ENCODE data around the gene BICD1.
"Not testable (repeated sequence)": the region's sequence is repeated elsewhere in the genome, so short reads cannot be mapped to it uniquely, and the experiment has no call there.

The BICD1 gene

DNA sequence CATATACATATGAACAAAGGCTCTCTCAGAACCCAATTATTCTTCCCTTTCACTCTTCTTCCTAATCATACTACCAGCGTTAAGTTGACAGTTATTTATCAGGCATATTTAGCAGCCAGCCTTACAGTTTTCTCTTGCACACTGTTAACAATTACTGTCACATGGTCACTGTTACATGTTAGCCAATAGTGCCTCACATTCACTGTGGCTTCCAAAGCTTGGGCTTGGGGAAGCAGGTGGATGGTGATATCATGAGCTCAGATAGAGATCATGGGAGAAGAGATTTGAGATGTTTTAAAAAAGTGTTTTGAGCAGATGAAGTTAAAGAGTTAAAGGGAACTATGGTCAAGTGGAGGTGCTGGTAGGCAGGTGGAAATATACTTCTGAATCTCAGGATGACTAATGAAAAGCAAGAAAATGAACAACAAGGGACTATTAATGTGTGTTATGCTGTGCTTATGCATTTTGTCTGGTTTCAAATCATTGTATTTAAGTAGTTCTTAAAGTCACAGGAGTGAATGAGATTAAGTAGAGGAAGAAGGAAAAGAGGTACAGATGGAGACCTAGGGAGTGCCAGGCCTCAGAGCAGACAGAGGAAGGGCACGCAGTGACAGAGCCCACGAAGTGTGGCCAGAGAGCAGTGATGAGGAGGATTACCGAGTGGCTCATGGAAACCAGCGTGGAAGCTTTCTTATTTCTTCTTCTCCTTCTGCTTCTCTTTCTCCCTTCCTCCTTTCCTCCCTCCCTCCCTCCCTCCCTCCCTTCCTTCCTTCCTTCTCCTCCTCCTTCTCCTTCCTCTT, 39.6 kb downstream of the BICD1 start:
- DNase-seq (ENCODE audit: low spot score): no peak

DNA sequence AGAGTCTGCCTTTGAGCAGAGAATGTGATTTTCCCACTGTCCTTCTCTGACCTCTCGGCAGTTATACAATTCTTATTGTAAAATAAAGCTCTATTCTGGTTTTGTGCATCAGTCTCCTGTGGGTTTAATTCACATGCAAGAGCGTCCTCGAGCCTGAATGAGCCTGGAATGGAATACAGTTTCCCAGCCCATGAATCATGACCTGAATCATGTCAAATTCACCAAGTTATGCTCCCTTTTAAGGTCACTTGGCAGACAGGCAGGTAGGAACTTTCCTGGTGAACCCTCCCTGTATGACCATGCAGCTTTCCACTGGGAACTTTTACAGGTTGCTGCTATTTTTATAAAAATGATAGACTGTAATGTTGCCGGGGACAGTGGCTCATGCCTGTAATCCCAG, 41.7 kb downstream of the BICD1 start:
- DNase-seq (ENCODE audit: low spot score): no peak

DNA sequence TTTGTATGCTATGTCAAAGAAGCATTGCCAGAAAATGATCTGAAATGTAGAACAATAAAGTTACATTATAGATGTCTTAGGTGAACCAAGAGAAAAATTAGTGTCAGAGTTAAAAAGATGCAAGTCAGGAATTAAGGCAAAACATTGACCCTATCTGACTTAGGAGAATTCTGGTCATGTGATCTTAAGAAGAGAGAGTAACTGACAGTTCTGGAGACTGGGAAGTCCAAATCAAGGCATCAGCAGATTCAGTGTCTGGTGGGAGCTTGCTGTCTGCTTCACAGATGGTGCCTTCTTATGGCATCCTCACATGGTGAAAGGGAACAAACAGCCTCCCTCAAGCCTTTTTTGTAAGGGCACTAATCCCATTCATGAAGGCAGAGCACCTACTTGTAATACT, 42.8 kb downstream of the BICD1 start:
- DNase-seq (ENCODE audit: low spot score): no peak

DNA sequence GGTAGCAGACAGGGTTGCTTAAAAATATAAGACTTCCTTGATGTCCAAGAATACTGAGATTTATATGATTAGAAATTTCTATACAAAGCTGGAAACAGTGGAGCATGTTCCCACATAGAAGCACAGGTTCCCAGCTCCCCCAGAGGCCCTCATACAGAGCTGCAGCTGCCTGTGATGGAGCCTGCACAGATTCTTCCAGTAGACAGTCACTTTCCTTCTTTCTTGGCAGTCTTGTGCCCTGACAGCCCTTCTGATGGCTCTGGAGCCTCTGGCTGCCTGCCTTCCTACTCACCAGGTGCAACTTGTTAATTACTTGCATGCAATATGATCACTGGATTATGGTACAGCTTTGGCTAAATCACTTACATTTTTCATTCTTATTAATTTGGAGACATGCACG, 44.4 kb downstream of the BICD1 start:
- DNase-seq (ENCODE audit: low spot score): no peak

DNA sequence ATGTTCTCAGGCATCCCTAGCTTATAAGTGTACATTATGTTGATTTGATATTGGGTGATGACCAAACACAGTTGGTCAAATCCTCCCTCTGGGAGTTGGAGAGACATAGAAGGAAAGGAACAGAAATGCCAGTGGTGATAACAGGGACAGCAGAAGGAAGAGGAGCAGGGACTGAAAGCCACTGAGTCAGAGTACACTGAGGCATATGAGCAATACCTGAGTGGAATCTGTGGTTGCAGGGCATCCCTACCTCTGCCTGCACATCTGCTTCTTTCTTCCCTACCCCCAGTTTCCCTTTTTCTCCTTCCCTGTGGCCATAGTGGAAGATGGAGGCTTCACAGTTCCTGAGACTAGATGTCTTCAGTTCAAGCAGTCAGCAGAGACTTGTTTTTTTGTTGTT, 44.9 kb downstream of the BICD1 start:
- no peak for DNase-seq (ENCODE audit: low spot score)

DNA sequence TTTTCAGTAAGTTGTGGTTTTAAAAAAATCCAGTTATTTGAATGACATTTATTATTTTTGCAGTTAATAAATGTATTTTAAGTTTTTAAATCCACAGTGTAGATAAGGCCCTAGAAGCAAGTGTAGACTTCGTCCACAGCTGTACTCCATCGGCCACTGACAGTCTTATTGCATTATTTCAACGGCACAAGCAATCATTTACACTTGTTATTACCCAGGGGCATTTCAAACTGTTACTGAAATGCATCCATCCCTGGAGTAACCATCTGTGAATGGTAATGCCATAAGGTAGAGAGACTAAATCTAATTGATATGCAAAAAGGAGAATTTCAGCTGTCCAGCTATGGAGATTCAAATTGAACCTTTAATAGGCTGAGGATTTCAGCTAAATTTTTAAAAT, 48.4 kb downstream of the BICD1 start:
- DNase-seq (ENCODE audit: low spot score): no peak

DNA sequence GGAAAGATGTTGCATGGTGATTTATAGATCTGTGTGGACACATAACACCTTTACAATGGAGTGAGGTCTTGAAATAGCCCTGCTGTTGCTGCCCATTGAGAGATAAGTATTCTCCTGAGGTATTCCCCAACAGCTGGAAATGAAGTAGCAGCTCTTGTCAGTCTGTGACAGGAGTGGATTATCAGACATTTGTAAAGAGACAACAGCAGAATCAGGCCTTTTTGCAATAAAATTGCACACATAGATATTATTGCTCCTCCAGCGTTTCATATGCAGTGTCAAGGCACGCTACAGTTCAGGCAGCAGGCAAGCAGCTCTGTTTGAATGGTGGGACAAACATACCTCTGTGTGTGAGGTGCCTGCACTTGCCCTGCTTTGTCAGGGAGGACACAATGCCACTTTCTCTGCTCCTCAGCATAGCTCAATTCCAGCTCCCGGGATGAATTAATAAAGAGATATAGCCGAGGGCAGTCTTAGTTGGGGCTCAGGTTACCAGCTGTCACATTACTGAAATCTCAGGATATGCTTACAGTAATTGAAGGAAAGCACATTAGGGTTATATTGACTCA, 49.4 kb downstream of the BICD1 start:
- DNase-seq (ENCODE audit: low spot score): no peak

DNA sequence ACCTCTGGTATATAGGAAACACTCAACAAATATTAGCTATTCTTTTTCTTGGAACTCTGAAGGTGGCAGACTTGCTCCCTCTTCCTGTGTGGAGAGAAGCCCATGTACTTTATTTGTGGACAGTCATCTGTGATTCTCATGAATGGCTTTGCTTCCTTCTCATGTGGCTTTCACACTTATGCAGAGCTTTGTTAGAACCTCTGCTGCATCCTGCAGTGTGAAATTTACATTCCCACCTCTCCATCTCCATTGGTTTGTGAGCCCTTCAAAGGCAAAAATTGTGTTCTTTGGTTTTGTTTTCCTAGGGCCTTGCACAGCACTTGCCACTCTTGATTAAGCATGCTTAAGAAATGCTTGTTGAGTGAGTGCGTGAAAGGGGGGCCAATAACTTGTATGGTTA, 51.9 kb downstream of the BICD1 start:
- no peak for DNase-seq (ENCODE audit: low spot score)

DNA sequence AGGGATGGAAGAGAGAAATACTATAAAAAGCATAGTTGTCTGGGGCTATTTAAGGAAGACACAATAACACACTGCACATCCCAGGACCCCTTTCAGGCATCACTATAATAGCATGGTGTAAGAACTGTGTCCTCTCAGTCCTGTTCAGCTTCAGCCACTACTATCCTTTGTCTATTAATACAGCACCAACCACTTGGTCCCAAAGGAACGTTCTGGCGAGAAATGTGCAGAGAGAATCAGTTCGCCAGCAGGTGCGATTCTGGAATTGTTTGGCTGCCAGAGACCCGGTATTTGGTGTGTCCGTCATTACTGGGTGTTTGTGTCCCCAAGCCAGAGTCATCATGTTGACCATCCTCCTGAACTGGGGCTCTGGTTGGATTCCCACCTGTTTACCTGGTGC, 52.7 kb downstream of the BICD1 start:
- DNase-seq (ENCODE audit: low spot score): no peak

DNA sequence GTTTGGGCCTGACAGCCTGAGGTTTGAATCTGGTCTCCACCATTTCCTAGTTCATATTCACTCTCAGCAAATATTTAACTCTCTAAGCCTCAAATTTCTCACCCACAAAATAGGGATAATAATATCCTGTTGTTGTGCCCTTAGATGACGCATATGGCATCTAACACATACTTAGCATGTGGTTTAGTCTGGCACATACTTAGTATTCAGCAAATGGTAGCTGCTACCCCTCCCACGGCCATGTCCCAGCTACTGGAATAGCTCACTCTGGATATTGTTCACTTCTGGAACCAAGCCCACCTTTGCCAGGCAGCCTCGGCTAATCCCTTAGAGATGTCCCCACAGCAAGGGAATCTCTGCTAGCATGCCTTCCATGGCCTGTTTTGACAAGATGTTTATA, 53.3 kb downstream of the BICD1 start:
- DNase-seq (ENCODE audit: low spot score): no peak

DNA sequence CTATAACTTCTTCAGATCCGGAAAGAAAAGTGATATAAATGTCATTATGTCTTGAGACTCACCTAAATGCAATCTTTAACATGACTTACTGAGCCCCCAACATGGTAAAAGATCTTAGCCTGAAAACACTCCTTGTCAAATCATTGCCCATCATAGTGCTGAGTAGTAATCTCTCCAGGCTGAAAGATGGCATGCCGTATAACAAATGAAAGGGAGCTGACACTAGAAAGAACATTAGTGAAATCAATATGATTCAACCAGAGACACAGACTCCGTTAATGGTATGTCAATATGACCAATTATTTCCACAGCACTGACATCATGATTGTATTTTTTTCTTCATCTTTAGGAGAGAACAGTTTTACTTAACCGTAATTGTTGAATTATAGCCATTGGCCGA, 54.4 kb downstream of the BICD1 start:
- no peak for DNase-seq (ENCODE audit: low spot score)

DNA sequence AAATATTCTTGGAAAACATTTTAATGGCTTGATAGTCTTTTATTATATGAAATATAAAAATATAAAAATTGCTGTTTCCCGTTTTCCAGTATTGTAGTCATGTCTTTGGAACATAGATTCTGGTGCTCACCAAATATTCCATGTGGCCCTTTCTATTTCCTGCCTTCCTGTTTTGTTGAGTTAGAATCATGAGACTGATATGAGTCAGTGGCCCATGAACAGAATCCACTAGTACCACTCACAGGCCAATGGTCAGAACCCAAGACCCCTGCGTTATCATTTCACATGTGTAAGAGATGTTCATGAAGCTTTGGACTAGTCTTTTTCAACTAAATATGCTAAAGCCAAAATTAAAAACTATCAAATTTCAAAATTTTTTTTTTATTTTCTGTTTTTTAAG, 56.9 kb downstream of the BICD1 start:
- DNase-seq (ENCODE audit: low spot score): no peak

DNA sequence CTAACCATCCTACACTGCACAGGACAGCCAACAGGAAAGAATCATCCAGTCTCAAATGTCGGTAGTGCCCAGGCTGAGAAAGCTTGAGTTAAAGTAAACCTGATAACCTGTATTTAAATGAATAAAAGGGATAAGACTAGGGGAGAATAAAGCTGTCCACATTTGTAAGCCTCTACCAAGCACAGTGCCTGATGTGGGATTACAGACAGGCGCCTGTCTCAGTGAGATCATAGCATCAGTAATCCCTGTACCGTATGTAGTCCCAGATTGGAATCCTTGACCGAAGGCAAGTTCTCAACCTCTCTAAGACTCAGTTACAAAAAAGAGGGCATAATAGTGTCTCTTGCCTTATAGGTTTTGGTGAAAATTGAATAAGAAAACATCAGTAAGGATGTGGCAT, 59.9 kb downstream of the BICD1 start:
- DNase-seq (ENCODE audit: low spot score): no peak

DNA sequence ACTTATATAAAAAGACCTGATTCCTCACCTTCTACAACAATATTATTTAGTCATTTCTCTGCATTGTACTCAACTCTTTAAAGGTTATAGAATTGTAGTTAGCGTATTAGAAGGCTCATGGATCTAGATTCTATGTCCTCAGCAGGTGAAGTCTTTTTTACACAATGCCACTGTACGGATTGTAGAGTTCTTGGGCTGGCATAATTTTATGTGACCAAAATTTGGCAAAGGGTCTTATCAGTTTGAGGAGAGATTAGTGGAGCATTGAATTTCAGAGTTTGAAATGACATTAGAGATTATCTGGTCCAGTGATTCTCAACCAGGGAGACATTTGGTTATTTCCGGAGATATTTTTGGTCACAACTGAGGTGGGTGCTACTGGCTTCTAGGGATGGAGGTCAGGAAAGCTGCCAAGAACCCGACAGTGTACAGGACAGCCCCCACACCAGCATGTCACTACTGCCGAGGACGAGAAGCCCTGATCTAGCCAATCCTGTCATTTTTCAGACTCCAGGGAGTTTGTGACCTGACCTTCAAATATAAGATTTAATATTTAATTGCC, 63.9 kb downstream of the BICD1 start:
- DNase-seq (ENCODE audit: low spot score): no peak

DNA sequence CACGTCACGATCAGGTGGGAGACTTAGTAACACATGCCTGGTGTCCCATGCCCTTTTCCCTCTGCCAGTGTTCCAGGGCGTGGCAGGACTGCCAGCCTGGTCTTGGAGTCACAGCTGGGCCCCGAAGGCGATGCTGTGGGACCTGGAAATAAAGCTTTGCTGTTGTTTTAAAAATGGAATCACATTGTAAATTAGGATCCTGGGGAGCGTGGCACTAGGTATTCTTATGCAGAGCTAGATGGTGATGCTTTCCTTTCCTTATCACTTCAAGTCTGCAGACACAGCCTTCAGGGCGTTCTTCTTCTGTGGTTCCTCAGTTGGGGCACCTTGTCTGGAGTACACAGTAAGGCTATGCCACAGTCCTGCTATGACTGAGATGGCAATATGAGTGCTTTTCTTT, 64.6 kb downstream of the BICD1 start:
- DNase-seq (ENCODE audit: low spot score): no peak

DNA sequence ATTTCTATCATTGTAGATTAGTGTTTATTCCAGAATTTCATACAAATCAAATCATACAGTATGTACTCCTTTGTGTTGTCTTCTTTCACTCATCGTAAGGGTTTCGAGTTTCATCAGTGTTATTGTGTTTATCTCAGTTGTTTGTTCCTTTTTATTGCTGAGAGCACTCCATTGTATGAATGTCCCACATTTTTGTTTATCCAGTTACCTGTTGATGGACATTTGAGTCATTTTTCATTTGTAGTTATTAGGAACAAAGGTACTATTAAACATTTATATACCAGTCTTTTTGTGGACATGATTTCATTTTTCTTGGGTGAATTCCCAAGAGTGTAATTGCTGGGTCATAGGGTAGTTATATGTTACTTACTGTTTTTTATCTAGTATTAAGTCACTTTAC, 70.0 kb downstream of the BICD1 start:
- DNase-seq (ENCODE audit: low spot score): no peak

DNA sequence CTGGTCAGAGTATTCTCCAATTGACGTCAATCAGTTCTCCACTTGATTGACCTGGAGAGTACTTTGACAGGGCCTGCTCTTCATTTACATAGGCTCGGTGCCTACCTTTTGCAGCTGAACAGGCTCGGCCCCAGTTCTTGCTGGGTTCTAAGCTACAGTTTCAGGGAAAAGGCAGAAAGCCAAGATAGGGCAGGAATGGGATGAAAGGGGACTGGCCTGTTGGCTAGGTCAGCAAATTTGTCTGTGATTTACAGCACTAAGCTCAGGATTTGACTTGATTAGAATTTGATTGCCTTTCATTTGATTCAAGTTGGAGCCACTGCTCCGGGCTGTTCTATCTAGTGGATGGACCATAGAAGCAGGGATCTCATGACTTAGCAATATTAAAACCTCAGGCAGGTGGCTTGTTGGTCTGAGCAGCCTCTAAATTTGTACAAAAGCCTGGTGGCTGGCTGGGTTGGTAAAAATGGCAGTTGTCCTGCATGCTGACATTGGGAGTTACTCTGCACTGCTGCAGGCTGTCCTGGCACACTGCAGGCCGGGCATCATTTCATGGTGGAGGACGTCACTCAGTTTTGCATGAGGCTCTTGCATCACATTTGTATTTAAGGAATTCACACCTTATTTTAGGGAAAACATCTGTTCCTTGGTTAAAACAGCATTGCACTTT, 71.8 kb downstream of the BICD1 start:
- DNase-seq (ENCODE audit: low spot score): no peak

DNA sequence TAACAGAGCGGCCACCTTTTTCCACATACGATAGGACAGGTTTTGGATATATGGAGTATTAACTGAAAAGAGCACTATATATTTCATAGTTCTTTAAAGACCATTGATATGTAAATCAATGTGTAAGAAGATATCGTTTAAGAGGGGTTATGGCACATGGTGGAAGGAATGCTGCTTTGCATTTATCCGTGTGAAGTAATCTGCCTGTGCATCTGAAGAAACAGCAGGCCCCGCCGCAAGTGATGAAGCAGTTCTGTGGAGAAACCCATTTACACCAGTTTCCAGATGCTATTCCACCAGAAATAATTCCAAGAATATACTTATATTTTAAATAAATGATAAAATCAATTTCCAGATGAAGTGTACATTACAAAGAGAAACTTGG, 72.4 kb downstream of the BICD1 start:
- no peak for DNase-seq (ENCODE audit: low spot score)

DNA sequence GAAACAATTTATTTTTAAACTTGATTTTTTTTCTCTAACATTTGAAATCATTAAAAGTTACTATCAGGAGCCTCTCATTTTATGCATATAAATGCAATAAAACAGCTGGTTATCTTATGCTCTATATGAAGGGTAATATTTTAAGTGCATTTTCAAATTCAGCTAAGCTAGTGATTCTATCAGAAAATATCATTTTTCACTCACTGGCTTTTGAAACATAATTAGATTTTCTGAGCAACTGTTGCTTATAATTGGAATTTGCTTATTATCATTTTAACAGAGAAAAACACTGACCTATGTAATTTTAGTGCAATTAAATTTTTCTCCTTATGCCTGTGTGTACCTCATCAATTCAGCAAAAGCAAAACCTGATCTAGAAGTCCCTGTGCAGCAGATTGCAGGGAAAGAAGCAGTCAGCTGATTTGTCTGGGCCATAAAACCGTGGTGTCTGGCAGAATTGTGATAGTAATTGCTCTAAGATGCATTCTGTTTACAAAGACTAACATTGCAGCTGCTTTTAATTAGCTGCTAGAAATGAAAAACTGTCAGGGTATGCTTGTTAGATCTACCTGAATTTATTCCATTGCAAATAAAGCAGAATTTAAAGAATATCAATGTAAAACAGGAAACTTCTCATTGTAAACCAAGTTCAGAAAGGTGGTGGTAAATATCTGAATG, 75.0 kb downstream of the BICD1 start:
- DNase-seq (ENCODE audit: low spot score): no peak

DNA sequence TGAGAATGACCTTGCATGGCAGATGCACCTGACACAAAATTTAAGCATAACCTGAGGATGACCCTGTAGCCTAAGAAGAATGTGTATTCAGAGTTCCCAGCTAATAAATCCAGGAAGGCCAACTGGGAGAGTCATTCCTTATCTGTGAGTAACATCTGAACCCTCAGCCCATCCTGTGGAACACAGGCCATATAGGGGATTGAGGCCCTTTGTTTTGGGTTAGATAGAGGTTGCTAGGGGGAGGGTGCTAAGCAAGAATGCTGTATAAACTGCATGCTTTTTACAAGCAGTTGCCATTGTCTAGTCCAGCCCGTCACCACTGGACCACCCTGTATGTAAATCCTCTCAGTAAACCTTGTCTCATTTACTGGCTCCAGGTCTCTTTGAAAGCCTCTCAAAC, 77.0 kb downstream of the BICD1 start:
- DNase-seq (ENCODE audit: low spot score): no peak

DNA sequence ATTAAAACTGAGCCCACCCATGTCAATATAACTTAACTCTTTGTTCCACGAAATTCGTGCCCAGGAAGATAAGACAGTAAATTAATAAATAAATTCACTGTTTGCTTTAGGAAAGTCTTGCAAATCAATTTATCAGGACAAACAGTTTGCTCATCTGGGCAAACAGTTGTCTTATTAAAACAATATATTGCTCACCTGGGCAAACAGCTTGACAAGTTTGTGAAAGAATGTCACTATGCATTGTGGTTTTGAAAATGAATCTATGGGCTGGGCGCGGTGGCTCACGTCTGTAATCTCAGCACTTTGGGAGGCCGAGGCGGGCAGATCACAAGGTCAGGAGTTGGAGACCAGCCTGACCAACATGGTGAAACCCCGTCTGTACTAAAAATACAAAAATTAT, 80.5 kb downstream of the BICD1 start:
- DNase-seq (ENCODE audit: low spot score): not testable (repeated sequence)

DNA sequence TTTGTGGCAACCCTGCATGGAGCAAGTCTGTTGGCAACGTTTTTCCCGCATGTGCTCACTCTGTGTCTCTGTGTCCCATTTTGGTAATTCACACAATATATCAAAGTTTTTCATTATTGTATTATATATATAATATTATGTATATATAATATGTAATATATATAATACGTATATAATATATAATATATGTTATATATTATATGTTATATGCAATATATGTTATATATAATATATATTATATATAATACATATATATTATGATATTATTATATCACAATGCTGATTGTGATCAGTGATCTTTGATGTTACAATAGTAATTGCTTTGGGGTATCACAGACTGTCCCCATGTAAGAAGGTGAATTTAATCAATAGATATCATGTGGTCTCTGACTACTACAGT, 84.8 kb downstream of the BICD1 start:
- no peak for DNase-seq (ENCODE audit: low spot score)
